Measurements from ENCODE around the gene SIGLEC8. TPM values are rescaled to one million over a fixed set of nuclear protein-coding genes. Genes with fewer than 3 reads are reported as not detected.

Gene SIGLEC8
- total RNA-seq, 4 donors from 2014 or later = 0.45 to 0.49 TPM; not detected in 2

GRCh38 chr19:51457351-51458013 lies 772 bp downstream of the SIGLEC8 start:
- WGBS, 2 donors = 79 to 85% methylated on average over 9 to 11 of the region's 11 CpGs
- DNase-seq = no peak
- Histone ChIP-seq H3K27me3 (no peaks in the 10 kb centered on the region), H3K4me1 (no peaks in the 10 kb centered on the region), H3K9me3 (no peaks in the 10 kb centered on the region), H3K27ac (no peak overlapping the region), H3K4me3 (replicated peaks in 1 of 3) (no peak overlapping the region), H3K36me3 (no peaks in the 10 kb centered on the region)
- no peak for TF ChIP-seq CTCF (IDR thresholded peaks at IDR 0.05)
- TF ChIP-seq POLR2A (IDR thresholded peaks at IDR 0.05) = no peak
- intact Hi-C loops (cut with DNase I) = no loop called here

- 56 to 69% methylated on average over 11 of the region's 11 CpGs for WGBS, 2 donors
- no peak for DNase-seq
- no peak overlapping the region for H3K4me3 ChIP-seq (replicated peaks in 1 of 3)
- TF ChIP-seq POLR2A (IDR thresholded peaks at IDR 0.05) (no peak), CTCF (IDR thresholded peaks at IDR 0.05) (no peak)
- H3K27ac ChIP-seq = no peak overlapping the region
- H3K36me3 ChIP-seq = no peaks in the 10 kb centered on the region
- intact Hi-C loops (cut with DNase I) = no loop called here
- H3K4me1 ChIP-seq = no peaks in the 10 kb centered on the region
- no peaks in the 10 kb centered on the region for H3K9me3 ChIP-seq
- no peaks in the 10 kb centered on the region for H3K27me3 ChIP-seq
These were observed 1.5 kb downstream of the SIGLEC8 start for GRCh38 chr19:51456541-51457290.

GRCh38 chr19:51450730-51451307 lies 7.4 kb downstream of the SIGLEC8 start:
- Histone ChIP-seq H3K4me3 (replicated peaks in 1 of 3) (no peak overlapping the region), H3K9me3 (no peaks in the 10 kb centered on the region), H3K27me3 (no peaks in the 10 kb centered on the region), H3K36me3 (no peaks in the 10 kb centered on the region), H3K27ac (no peak overlapping the region), H3K4me1 (no peaks in the 10 kb centered on the region)
- intact Hi-C loops (cut with DNase I) = no loop called here
- WGBS, 2 donors = 87 to 91% methylated on average over 5 of the region's 5 CpGs
- TF ChIP-seq CTCF (IDR thresholded peaks at IDR 0.05) = no peak
- no peak for TF ChIP-seq POLR2A (IDR thresholded peaks at IDR 0.05)
- DNase-seq = no peak

- H3K4me3 ChIP-seq (replicated peaks in 1 of 3) = no peak overlapping the region
- H3K36me3 ChIP-seq = no peaks in the 10 kb centered on the region
- H3K27me3 ChIP-seq = no peaks in the 10 kb centered on the region
- no peak for TF ChIP-seq CTCF (IDR thresholded peaks at IDR 0.05)
- WGBS, 2 donors = 71 to 72% methylated on average over 13 of the region's 13 CpGs
- no peak for DNase-seq
- H3K4me1 ChIP-seq = no peaks in the 10 kb centered on the region
- intact Hi-C loops (cut with DNase I) = no loop called here
- no peak overlapping the region for H3K27ac ChIP-seq
- no peaks in the 10 kb centered on the region for H3K9me3 ChIP-seq
These were observed 9.7 kb downstream of the SIGLEC8 start for GRCh38 chr19:51448411-51449016.
